Measurements from ENCODE around the gene CRTAC1. TPM values are rescaled to one million over a fixed set of nuclear protein-coding genes. Genes with fewer than 3 reads are reported as not detected.

The CRTAC1 gene
- total RNA-seq, 4 donors from 2014 or later = 0.41 to 0.79 TPM; not detected in 2

GRCh38 chr10:97816609-97817008 is 213.8 kb downstream of the CRTAC1 start:
- no peaks in the 10 kb centered on the region for H3K36me3 ChIP-seq
- H3K27ac ChIP-seq = no peak overlapping the region
- H3K9me3 ChIP-seq = no peaks in the 10 kb centered on the region
- H3K27me3 ChIP-seq = peaks cover 4% of the 10 kb centered on the region
- in situ Hi-C loops (cut with MboI; ENCODE audit: low pct_ligation_motif_present in 1 of 4, low pct_unique_long_range_greater_than_20kb in 1 of 4, low sequenced_read_pairs in 3 of 4) (no loop called here), intact Hi-C loops (cut with DNase I; ENCODE audit: low total_unique reads) (no loop called here)
- no peak for DNase-seq
- no peak for TF ChIP-seq POLR2A (IDR thresholded peaks at IDR 0.05)
- TF ChIP-seq CTCF (IDR thresholded peaks at IDR 0.05) = no peak
- TF ChIP-seq POLR2AphosphoS5 (IDR thresholded peaks at IDR 0.05) = no peak
- TF ChIP-seq EP300 (IDR thresholded peaks at IDR 0.05; ENCODE audit: low read depth) = no peak
- WGBS, 2 donors (ENCODE audit: low coverage in 1 of 2) = 77% methylated on average over 4 of the region's 4 CpGs; no CpG with 5 or more reads in 1 of the 2 donors
- H3K4me3 ChIP-seq = no peak overlapping the region
- H3K4me1 ChIP-seq = no peaks in the 10 kb centered on the region

Small RNA genes lying within 50 kb of the gene (small RNA-seq; reads per million reads assigned to genes)
- gene AL355301.1 = 0 reads per million in 4 donors

Other genes with a start within 250 kb of the CRTAC1 start
- gene GOLGA7B, start 180.8 kb downstream of the CRTAC1 start, total RNA-seq = under 1 TPM in 2 of 4 donors, not detected in 2; 0.14 to 0.16 TPM
- gene R3HCC1L, start 104.0 kb upstream of the CRTAC1 start, total RNA-seq = 10 to 100 TPM; 17.7 to 27.3 (median 25.3) TPM
- gene LOXL4, start 237.6 kb upstream of the CRTAC1 start, total RNA-seq = 1 to 10 TPM; 1.9 to 6.4 (median 2.8) TPM

Data from transverse colon (tissue), 4 donors.